WI38 (cell line): ENCODE measurements around the gene C11orf98.
A peak's percentile ranks its signal among the peaks of the same experiment; 100 is the strongest.

Experiments used
- H3K4me3 ChIP-seq: 2 replicates; pipeline ENCODE4 v1.5.1; 2011; ENCODE audit warnings: low read depth, mild to moderate bottlenecking, control low read depth, low read length
- CTCF ChIP-seq: IDR thresholded peaks from 2 replicates; pipeline ENCODE4 v1.5.1; 2012; ENCODE audit warnings: low read depth, mild to moderate bottlenecking, control low read depth, low read length

The C11orf98 gene

GRCh38 chr11:62671608-62672389 is 6.8 kb upstream of the C11orf98 start, which contains the start of the genes LBHD1 and UQCC3:
TSS of gene LBHD1 (minus strand) at chr11:62672267. CDS start at chr11:62670031, 2,236 bp downstream.
TSS of gene UQCC3 (plus strand) at chr11:62671673. CDS start at chr11:62671746, 73 bp downstream.
- no peak for TF ChIP-seq CTCF

GRCh38 chr11:62671236-62671607 is 6.2 kb upstream of the C11orf98 start:
- TF ChIP-seq CTCF, result no peak
- H3K4me3 ChIP-seq, result peak overlapping the region; percentile 75

More at GRCh38 chr11:62671608-62672389, 6.8 kb upstream of the C11orf98 start, which contains the start of the genes LBHD1 and UQCC3:
- peak within 1 kb of the TSS; percentile 75 for H3K4me3 ChIP-seq

GRCh38 chr11:62669420-62670161 is 4.6 kb upstream of the C11orf98 start:
- TF ChIP-seq CTCF, result no peak

GRCh38 chr11:62667460-62667859 is 2.5 kb upstream of the C11orf98 start:
- H3K4me3 ChIP-seq, result no peak overlapping the region
- TF ChIP-seq CTCF, result no peak

More at GRCh38 chr11:62669420-62670161, 4.6 kb upstream of the C11orf98 start:
- no peak overlapping the region for H3K4me3 ChIP-seq

- TF ChIP-seq CTCF, result no peak
- peak overlapping the region; percentile 89 for H3K4me3 ChIP-seq
Observed at GRCh38 chr11:62666259-62666926, 1.4 kb upstream of the C11orf98 start.

- peak overlapping the region; percentile 89 for H3K4me3 ChIP-seq
- no peak for TF ChIP-seq CTCF
Observed at GRCh38 chr11:62665599-62666258, 719 bp upstream of the C11orf98 start.
